Measurements from ENCODE around the gene FAM53B. TPM values are rescaled to one million over a fixed set of nuclear protein-coding genes. Genes with fewer than 3 reads are reported as not detected.

Gene FAM53B
- total and polyA plus RNA-seq, 2 experiments from 2014 or later: 2.1 to 10.1 TPM

DNA sequence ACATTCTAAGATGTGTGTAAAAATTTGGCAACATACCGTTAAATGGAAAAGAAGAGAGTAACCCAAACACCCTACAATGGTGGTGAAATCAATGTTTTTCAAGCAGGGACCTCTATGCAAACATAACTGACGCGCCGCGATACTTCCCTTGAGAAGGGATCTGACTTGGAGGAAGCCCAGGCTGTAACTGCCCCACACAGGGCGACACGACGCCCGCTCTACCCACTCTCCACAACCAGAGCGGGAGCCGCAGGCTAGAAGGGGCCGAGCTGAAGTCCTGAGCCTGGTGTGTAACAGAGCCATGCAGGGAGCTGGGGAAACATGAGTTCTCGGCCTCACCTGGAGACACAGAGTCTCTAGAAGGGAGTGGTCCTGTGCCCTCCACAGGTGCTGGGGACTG, 120.2 kb downstream of the FAM53B start:
- no peaks in the 10 kb centered on the region for H3K9me3 ChIP-seq (ENCODE audit: low read depth)
- no peaks in the 10 kb centered on the region for H3K27me3 ChIP-seq (replicated peaks; ENCODE audit: insufficient read depth)
- H3K27ac ChIP-seq: no peak overlapping the region
- no peak overlapping the region for H3K4me3 ChIP-seq
- no peaks in the 10 kb centered on the region for H3K4me1 ChIP-seq (ENCODE audit: insufficient read depth)
- no peak overlapping the region for H3K4me2 ChIP-seq (ENCODE audit: unreplicated experiment)
- no peaks in the 10 kb centered on the region for H4K20me1 ChIP-seq (ENCODE audit: insufficient read depth)
- no peak overlapping the region for H3K9ac ChIP-seq
- no peak for DNase-seq
- H2AFZ ChIP-seq: no peak overlapping the region
- H3F3A ChIP-seq (ENCODE audit: insufficient read depth): no peaks in the 10 kb centered on the region
- in situ Hi-C loops (cut with MboI): no loop called here
- WGBS, 2 experiments (ENCODE audit: low coverage in 1 of 2, low lambda C conversion rate in 2 of 2, missing lambda C conversion rate in 2 of 2): 93 to 94% methylated on average over 13 of the region's 13 CpGs
- no peaks in the 10 kb centered on the region for H3K36me3 ChIP-seq (ENCODE audit: low read depth)
- TF ChIP-seq EZH2 (IDR thresholded peaks at IDR 0.05; ENCODE audit: insufficient read depth, poor library complexity, severe bottlenecking) (no peak), EZH2phosphoT487 (IDR thresholded peaks at IDR 0.05; ENCODE audit: insufficient read depth, low read depth) (no peak)
- H3K9me2 ChIP-seq (ENCODE audit: insufficient read depth): no peaks in the 10 kb centered on the region
- H3K79me2 ChIP-seq (ENCODE audit: insufficient read depth): no peaks in the 10 kb centered on the region

DNA sequence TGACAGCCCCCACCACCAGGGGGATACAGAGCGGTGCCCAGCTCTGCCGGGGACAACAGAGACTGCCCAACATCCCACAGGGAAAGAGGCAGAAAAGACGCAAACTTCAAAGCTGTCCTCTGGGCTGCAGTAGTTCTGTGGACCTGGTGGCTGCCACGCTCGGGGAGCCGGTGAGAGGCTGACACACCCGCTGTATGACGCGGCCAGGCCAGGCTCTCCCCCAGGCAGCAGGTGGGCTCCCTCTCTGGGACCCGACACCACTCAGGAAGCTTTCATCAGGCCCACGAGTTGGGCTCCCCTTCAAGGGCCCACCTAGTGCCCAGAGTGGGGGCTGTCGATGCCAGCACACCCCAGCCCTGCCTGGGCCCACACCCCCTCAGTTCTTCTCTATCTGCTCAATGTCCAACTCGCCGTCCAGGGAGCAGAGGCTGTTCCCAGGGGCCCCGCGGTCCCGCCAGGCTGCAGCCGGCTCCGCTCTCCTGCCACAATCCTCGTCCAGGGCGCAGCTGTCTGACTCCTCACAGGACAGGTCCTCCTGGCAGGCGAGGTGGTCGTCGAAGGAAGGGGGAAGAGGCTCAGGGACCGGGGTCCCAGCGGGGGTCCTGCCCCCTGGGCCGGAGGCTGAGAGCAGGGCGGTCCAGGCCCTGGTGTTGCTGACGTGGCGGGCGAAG, 121.2 kb downstream of the FAM53B start:
- H3K79me2 ChIP-seq (ENCODE audit: insufficient read depth): no peaks in the 10 kb centered on the region
- H3K9ac ChIP-seq: no peak overlapping the region
- no peak for TF ChIP-seq EZH2 (IDR thresholded peaks at IDR 0.05; ENCODE audit: insufficient read depth, poor library complexity, severe bottlenecking)
- no peak for TF ChIP-seq EZH2phosphoT487 (IDR thresholded peaks at IDR 0.05; ENCODE audit: insufficient read depth, low read depth)
- no peak overlapping the region for H3K4me3 ChIP-seq
- DNase-seq: no peak
- H2AFZ ChIP-seq: no peak overlapping the region
- no peak overlapping the region for H3K27ac ChIP-seq
- no peaks in the 10 kb centered on the region for H3K9me2 ChIP-seq (ENCODE audit: insufficient read depth)
- H3K9me3 ChIP-seq (ENCODE audit: low read depth): no peaks in the 10 kb centered on the region
- no peaks in the 10 kb centered on the region for H3K27me3 ChIP-seq (replicated peaks; ENCODE audit: insufficient read depth)
- H3K36me3 ChIP-seq (ENCODE audit: low read depth): no peaks in the 10 kb centered on the region
- 85 to 93% methylated on average over 25 to 29 of the region's 31 CpGs for whole genome bisulfite sequencing, 2 experiments (ENCODE audit: low coverage in 1 of 2, low lambda C conversion rate in 2 of 2, missing lambda C conversion rate in 2 of 2)
- no peaks in the 10 kb centered on the region for H4K20me1 ChIP-seq (ENCODE audit: insufficient read depth)
- no peak overlapping the region for H3K4me2 ChIP-seq (ENCODE audit: unreplicated experiment)
- in situ Hi-C loops (cut with MboI): no loop called here
- no peaks in the 10 kb centered on the region for H3F3A ChIP-seq (ENCODE audit: insufficient read depth)
- H3K4me1 ChIP-seq (ENCODE audit: insufficient read depth): no peaks in the 10 kb centered on the region

DNA sequence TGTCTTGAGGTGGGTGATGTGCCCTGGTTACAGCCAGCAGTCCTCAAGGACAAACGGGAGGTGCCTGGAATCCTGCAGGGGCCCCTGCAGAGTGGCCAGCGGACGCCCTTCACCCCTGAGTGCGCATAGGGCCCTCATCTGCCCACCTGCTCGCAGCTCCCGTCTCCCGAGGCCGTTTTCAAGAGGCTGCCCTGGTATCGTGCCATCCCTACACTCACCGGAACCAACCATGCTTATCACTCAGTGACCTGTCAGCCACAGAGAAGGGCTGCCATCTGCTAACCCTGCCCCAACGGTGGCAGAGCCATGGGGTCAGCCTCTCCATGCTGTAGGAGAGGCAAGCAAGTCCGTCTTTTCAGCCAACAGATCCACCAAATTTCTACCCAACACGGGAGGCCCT, 122.0 kb downstream of the FAM53B start:
- H3F3A ChIP-seq (ENCODE audit: insufficient read depth): no peaks in the 10 kb centered on the region
- H3K4me3 ChIP-seq: no peak overlapping the region
- H4K20me1 ChIP-seq (ENCODE audit: insufficient read depth): no peaks in the 10 kb centered on the region
- no peak for DNase-seq
- in situ Hi-C loops (cut with MboI): no loop called here
- no peak overlapping the region for H2AFZ ChIP-seq
- H3K27ac ChIP-seq: no peak overlapping the region
- H3K4me2 ChIP-seq (ENCODE audit: unreplicated experiment): no peak overlapping the region
- no peaks in the 10 kb centered on the region for H3K36me3 ChIP-seq (ENCODE audit: low read depth)
- H3K79me2 ChIP-seq (ENCODE audit: insufficient read depth): no peaks in the 10 kb centered on the region
- no peaks in the 10 kb centered on the region for H3K27me3 ChIP-seq (replicated peaks; ENCODE audit: insufficient read depth)
- no peak overlapping the region for H3K9ac ChIP-seq
- no peak for TF ChIP-seq EZH2 (IDR thresholded peaks at IDR 0.05; ENCODE audit: insufficient read depth, poor library complexity, severe bottlenecking)
- no peak for TF ChIP-seq EZH2phosphoT487 (IDR thresholded peaks at IDR 0.05; ENCODE audit: insufficient read depth, low read depth)
- WGBS, 2 experiments (ENCODE audit: low coverage in 1 of 2, low lambda C conversion rate in 2 of 2, missing lambda C conversion rate in 2 of 2): 86 to 90% methylated on average over 8 to 13 of the region's 13 CpGs
- H3K4me1 ChIP-seq (ENCODE audit: insufficient read depth): no peaks in the 10 kb centered on the region
- H3K9me3 ChIP-seq (ENCODE audit: low read depth): no peaks in the 10 kb centered on the region
- no peaks in the 10 kb centered on the region for H3K9me2 ChIP-seq (ENCODE audit: insufficient read depth)

- WGBS, 2 experiments (ENCODE audit: low coverage in 1 of 2, low lambda C conversion rate in 2 of 2, missing lambda C conversion rate in 2 of 2): 60 to 62% methylated on average over 13 of the region's 13 CpGs
- Histone ChIP-seq H4K20me1 (ENCODE audit: insufficient read depth) (no peaks in the 10 kb centered on the region), H3K9ac (no peak overlapping the region), H3K4me2 (ENCODE audit: unreplicated experiment) (no peak overlapping the region), H3F3A (ENCODE audit: insufficient read depth) (no peaks in the 10 kb centered on the region), H3K36me3 (ENCODE audit: low read depth) (no peaks in the 10 kb centered on the region), H3K9me2 (ENCODE audit: insufficient read depth) (no peaks in the 10 kb centered on the region), H3K79me2 (ENCODE audit: insufficient read depth) (no peaks in the 10 kb centered on the region), H3K4me3 (no peak overlapping the region), H2AFZ (no peak overlapping the region), H3K9me3 (ENCODE audit: low read depth) (no peaks in the 10 kb centered on the region), H3K27ac (no peak overlapping the region), H3K4me1 (ENCODE audit: insufficient read depth) (no peaks in the 10 kb centered on the region), H3K27me3 (replicated peaks; ENCODE audit: insufficient read depth) (no peaks in the 10 kb centered on the region)
- no peak for DNase-seq
- TF ChIP-seq EZH2phosphoT487 (IDR thresholded peaks at IDR 0.05; ENCODE audit: insufficient read depth, low read depth) (no peak), EZH2 (IDR thresholded peaks at IDR 0.05; ENCODE audit: insufficient read depth, poor library complexity, severe bottlenecking) (no peak)
- in situ Hi-C loops (cut with MboI): no loop called here
Observed at GRCh38 chr10:124621637-124622036, 122.5 kb downstream of the FAM53B start.
